A549 (cell line): ENCODE results near the gene TUBB1. TPM values are rescaled to one million over a fixed set of nuclear protein-coding genes. Genes with fewer than 3 reads are reported as not detected.

ENCODE experiments used
- ATAC-seq, 2 experiments: fragments of 200-7000 bp in 1 of 2; fragments of >200 bp in 1 of 2; cut with Nextera tagmentation in 1 of 2; cut with Tn5 transposase in 1 of 2; 3 replicates each; pipeline versions ENCODE4 v1.8.0 to v1.9.1; 2018 to 2020; ENCODE audit warnings: mild to moderate bottlenecking in 1 of 2, moderate library complexity in 1 of 2
- CTCF ChIA-PET: fragments of 300-600 bp; sonication (Branson Sonifier 250); formaldehyde crosslinking; extraction: SDS; loops from one replicate; lab custom pipeline; 2021; ENCODE audit warnings: antibody characterized with exemption, inconsistent platforms; lab: Yijun Ruan, JAX
- POLR2A ChIA-PET: fragments of 350-600 bp; formaldehyde crosslinking; extraction: SDS; loops from one replicate; lab custom pipeline; 2021; ENCODE audit warnings: antibody characterized with exemption, inconsistent platforms; lab: Yijun Ruan, JAX
- DNase-seq, 2 experiments: peaks; one replicate each; pipeline versions ENCODE4 v3.0.0 to v3.0.0-alpha.2; 2011 to 2016; ENCODE audit warnings: low read depth in 1 of 2, low spot score in 1 of 2
- FAIRE-seq: peaks from 2 replicates; lab custom pipeline; 2011; peaks lifted over from hg19 to GRCh38; lab: Jason Lieb, UNC
- H3K27ac ChIP-seq, 2 experiments: fragments of >200 bp; sonication (Bioruptor Twin); formaldehyde crosslinking; 3 replicates each; pipeline ENCODE4 v1.5.1; 2016 to 2017
- H3K4me1 ChIP-seq: fragments of >200 bp; sonication (Bioruptor Twin); formaldehyde crosslinking; 3 replicates; pipeline ENCODE4 v1.6.1; 2016
- H3K4me2 ChIP-seq: fragments of >200 bp; sonication (Bioruptor Twin); formaldehyde crosslinking; 3 replicates; pipeline ENCODE4 v1.6.1; 2016
- H3K4me3 ChIP-seq: fragments of >200 bp; sonication (Bioruptor Twin); formaldehyde crosslinking; 3 replicates; pipeline ENCODE4 v1.5.1; 2016
- H3K9me3 ChIP-seq: fragments of >200 bp; sonication (Bioruptor Twin); formaldehyde crosslinking; 3 replicates; pipeline ENCODE4 v1.6.1; 2016
- BCL3 ChIP-seq: fragments of >200 bp; sonication (Bioruptor Twin); formaldehyde crosslinking; IDR thresholded peaks from 3 replicates; pipeline ENCODE4 v1.6.1; 2016
- BHLHE40 ChIP-seq: IDR thresholded peaks from 2 replicates; pipeline ENCODE4 v1.6.1; 2012; ENCODE audit warnings: low read depth, low read length, inconsistent platforms
- CBX2 ChIP-seq: fragments of 200-600 bp; sonication (generic); IDR thresholded peaks from 2 replicates; pipeline ENCODE4 v1.6.1; 2016; ENCODE audit warnings: low read depth, mild to moderate bottlenecking, borderline replicate concordance
- CHD4 ChIP-seq: fragments of 200-600 bp; sonication (generic); IDR thresholded peaks from 2 replicates; pipeline ENCODE4 v1.6.1; 2016; ENCODE audit warnings: antibody characterized with exemption, mild to moderate bottlenecking, borderline replicate concordance
- CTCF ChIP-seq: fragments of >200 bp; sonication (Bioruptor Twin); formaldehyde crosslinking; IDR thresholded peaks from 3 replicates; pipeline ENCODE4 v1.5.1; 2016
- EHF ChIP-seq: fragments of 250-450 bp; sonication (Bioruptor Pico); IDR thresholded peaks from 2 replicates; pipeline ENCODE4 v1.5.0; 2020; ENCODE audit warnings: mild to moderate bottlenecking
- EHMT2 ChIP-seq: fragments of 200-600 bp; sonication (generic); IDR thresholded peaks from 2 replicates; pipeline ENCODE4 v1.6.1; 2016; ENCODE audit warnings: antibody characterized with exemption, low read depth, mild to moderate bottlenecking, moderate library complexity
- EP300 ChIP-seq, 2 experiments: fragments of >200 bp; sonication (Bioruptor Twin); formaldehyde crosslinking; IDR thresholded peaks; 2 replicates in 1 of 2; 3 replicates in 1 of 2; pipeline ENCODE4 v1.6.1; 2016 to 2017
- FOSB ChIP-seq: fragments of 250-450 bp; sonication (Bioruptor Pico); IDR thresholded peaks from 2 replicates; pipeline ENCODE4 v1.5.0; 2020; ENCODE audit warnings: mild to moderate bottlenecking, moderate library complexity
- HES2 ChIP-seq: fragments of >200 bp; sonication (Bioruptor Twin); formaldehyde crosslinking; IDR thresholded peaks from 2 replicates; pipeline ENCODE4 v1.6.1; 2016
- HEYL ChIP-seq: fragments of 250-450 bp; sonication (Bioruptor Pico); IDR thresholded peaks from 2 replicates; pipeline ENCODE4 v1.8.0; 2021; ENCODE audit warnings: mild to moderate bottlenecking, moderate library complexity
- HMGXB4 ChIP-seq: fragments of 250-450 bp; sonication (Bioruptor Pico); IDR thresholded peaks from 2 replicates; pipeline ENCODE4 v1.5.0; 2021; ENCODE audit warnings: mild to moderate bottlenecking, moderate library complexity, borderline replicate concordance
- HOXB13 ChIP-seq: fragments of 250-450 bp; sonication (Bioruptor Pico); IDR thresholded peaks from 2 replicates; pipeline ENCODE4 v1.5.0; 2020; ENCODE audit warnings: low read depth, mild to moderate bottlenecking, moderate library complexity
- HOXB5 ChIP-seq: fragments of 250-450 bp; sonication (Bioruptor Pico); IDR thresholded peaks from 2 replicates; pipeline ENCODE4 v1.5.0; 2020; ENCODE audit warnings: mild to moderate bottlenecking, moderate library complexity
- JUNB ChIP-seq: fragments of >200 bp; sonication (Bioruptor Twin); formaldehyde crosslinking; IDR thresholded peaks from 2 replicates; pipeline ENCODE4 v1.6.1; 2016
- KDM1A ChIP-seq: fragments of 200-600 bp; sonication (generic); IDR thresholded peaks from 2 replicates; pipeline ENCODE4 v1.6.1; 2016; ENCODE audit warnings: low read depth, mild to moderate bottlenecking
- MAX ChIP-seq: IDR thresholded peaks from 2 replicates; pipeline ENCODE4 v1.6.1; 2012
- NPAS2 ChIP-seq: fragments of 250-450 bp; sonication (Bioruptor Pico); IDR thresholded peaks from 2 replicates; pipeline ENCODE4 v1.8.0; 2022; ENCODE audit warnings: mild to moderate bottlenecking, moderate library complexity, borderline replicate concordance
- NR3C1 ChIP-seq: fragments of >200 bp; sonication (Bioruptor Twin); formaldehyde crosslinking; IDR thresholded peaks from 3 replicates; pipeline ENCODE4 v1.6.1; 2017
- PHF8 ChIP-seq: fragments of 200-600 bp; sonication (generic); IDR thresholded peaks from 2 replicates; pipeline ENCODE4 v1.6.1; 2016; ENCODE audit warnings: low read depth, mild to moderate bottlenecking, antibody characterized with exemption, moderate library complexity, borderline replicate concordance
- RAD21 ChIP-seq, 2 experiments: fragments of >200 bp in 1 of 2; sonication (Bioruptor Twin) in 1 of 2; formaldehyde crosslinking in 1 of 2; IDR thresholded peaks in 1 of 2; conservative IDR thresholded peaks in 1 of 2; 2 replicates in 1 of 2; 3 replicates in 1 of 2; pipeline ENCODE4 v1.6.1; 2012 to 2018; ENCODE audit warnings: inconsistent platforms in 1 of 2
- RCOR1 ChIP-seq: fragments of 150-350 bp; IDR thresholded peaks from 2 replicates; pipeline ENCODE4 v1.6.1; 2014; ENCODE audit warnings: antibody characterized with exemption, low read length, low read depth
- REST ChIP-seq: fragments of 200-600 bp; sonication (generic); IDR thresholded peaks from 2 replicates; pipeline ENCODE4 v1.6.1; 2016; ENCODE audit warnings: antibody characterized with exemption, mild to moderate bottlenecking, moderate library complexity
- RNF2 ChIP-seq: fragments of 200-600 bp; sonication (generic); IDR thresholded peaks from 2 replicates; pipeline ENCODE4 v1.6.1; 2016; ENCODE audit warnings: low read depth, mild to moderate bottlenecking, antibody characterized with exemption, moderate library complexity, borderline replicate concordance
- SMC3 ChIP-seq: fragments of >200 bp; sonication (Bioruptor Twin); formaldehyde crosslinking; IDR thresholded peaks from 3 replicates; pipeline ENCODE4 v1.6.1; 2018; ENCODE audit warnings: inconsistent platforms
- SREBF2 ChIP-seq: fragments of 450-650 bp; IDR thresholded peaks from 2 replicates; pipeline ENCODE4 v1.6.1; 2014; ENCODE audit warnings: mild to moderate bottlenecking, moderate library complexity
- TFCP2L1 ChIP-seq: fragments of 250-450 bp; sonication (Bioruptor Pico); IDR thresholded peaks from 2 replicates; pipeline ENCODE4 v1.5.0; 2021; ENCODE audit warnings: mild to moderate bottlenecking
- TP53 ChIP-seq: fragments of 250-450 bp; sonication (Bioruptor Pico); IDR thresholded peaks from 2 replicates; pipeline ENCODE4 v1.5.0; 2021; ENCODE audit warnings: mild to moderate bottlenecking, moderate library complexity
- USF2 ChIP-seq: fragments of 450-650 bp; IDR thresholded peaks from 2 replicates; pipeline ENCODE4 v1.6.1; 2014; ENCODE audit warnings: antibody characterized with exemption
- ZSCAN20 ChIP-seq: fragments of 250-450 bp; sonication (Bioruptor Pico); IDR thresholded peaks from 2 replicates; pipeline ENCODE4 v1.8.0; 2022; ENCODE audit warnings: mild to moderate bottlenecking, moderate library complexity
- WGBS: methylation state at CpG from one replicate; pipeline ENCODE4 v1.1.6; 2017; ENCODE audit errors: missing lambda C conversion rate; 5-methylcytosine and 5-hydroxymethylcytosine counted together
- polyA plus RNA-seq, 4 experiments: library from polyadenylated mRNA; depleted of rRNA in 3 of 4; stranded (reverse); fragments of >200 nt; fragmentation: RNase III in 1 of 4; extraction: RNeasy Plus Mini Kit Qiagen cat#74134 plus additional on column Dnase treatment in 1 of 4; gene quantifications; 2 replicates in 3 of 4; 3 replicates in 1 of 4; pipeline ENCODE4 v1.2.3, GENCODE V29; 2011 to 2017

TUBB1 gene
- polyA plus RNA-seq, 2 of the 4 experiments (the other 2 are of a cell fraction): 0.03 TPM; not detected in 1

- ATAC-seq: peak; percentile 80 to 81
- CTCF ChIA-PET: interaction anchor here (0.6 to 2.5 kb wide), 3 partner anchors 8 to 13 kb away, joined by 3 to 6 read pairs (median 4); partner anchors contain the start of gene ATP5F1E
- H3K4me3 ChIP-seq: peak within 1 kb of the TSS; percentile 86
- H3K4me2 ChIP-seq: peak within 1 kb of the TSS; percentile 92
- peak within 1 kb of the TSS; percentile 93 to 94 for H3K27ac ChIP-seq
- peak; percentile 30 to 52 for DNase-seq
- no peaks in the 10 kb centered on the region for H3K9me3 ChIP-seq
- no peak for FAIRE-seq
- H3K4me1 ChIP-seq: peaks cover 35% of the 10 kb centered on the region
- 0% methylated on average over 6 of the region's 50 CpGs for WGBS
- POLR2A ChIA-PET: interaction anchor here (2.9 kb wide), 1 partner anchor 10 kb away, joined by 34 read pairs; the partner anchor contains the start of gene ATP5F1E
- no peak for TF ChIP-seq EHF (CRISPR knock-in tag)
- TF ChIP-seq USF2: peak; percentile 39; the same call in 1 of the 2 replicates
- no peak for TF ChIP-seq NR3C1
- no peak for TF ChIP-seq TFCP2L1 (CRISPR knock-in tag)
- TF ChIP-seq CTCF: no peak
- TF ChIP-seq CBX2: no peak
- no peak for TF ChIP-seq RCOR1
- peak; percentile 99 for TF ChIP-seq PHF8
- no peak for TF ChIP-seq EP300 (IDR thresholded peaks at IDR 0.05)
- TF ChIP-seq EHMT2: no peak
- no peak for TF ChIP-seq FOSB
- no peak for TF ChIP-seq HMGXB4 (CRISPR knock-in tag)
- no peak for TF ChIP-seq REST
- TF ChIP-seq HOXB13 (CRISPR knock-in tag): no peak
- TF ChIP-seq BHLHE40: no peak
- TF ChIP-seq KDM1A: no peak
- no peak for TF ChIP-seq ZSCAN20
- peak; percentile 34; the same call in 1 of the 2 replicates for TF ChIP-seq HEYL (CRISPR knock-in tag)
- TF ChIP-seq JUNB: no peak
- no peak for TF ChIP-seq HES2
- TF ChIP-seq SMC3: no peak
- TF ChIP-seq SREBF2: no peak
- TF ChIP-seq CHD4: no peak
- peak; percentile 83 for TF ChIP-seq MAX
- TF ChIP-seq RNF2: 0 out of 2 replicates have a peak, but pooled peaks have one; percentile 66
- TF ChIP-seq RAD21 (conservative IDR thresholded peaks at IDR 0.05 in 1 of 2, IDR thresholded peaks at IDR 0.05 in 1 of 2): no peak
- TF ChIP-seq HOXB5 (CRISPR knock-in tag): 0 out of 2 replicates have a peak, but pooled peaks have one; percentile 63
- peak; percentile 68; the same call in 1 of the 3 replicates for TF ChIP-seq BCL3
- no peak for TF ChIP-seq NPAS2
- no peak for TF ChIP-seq TP53
Measured at GRCh38 chr20:59042151-59042795, 23.0 kb downstream of the TUBB1 start, which contains the start of gene PRELID3B. PRELID3B (minus strand) TSS chr20:59042786; CDS start chr20:59042730, 56 bp downstream.
